Upper lobe of left lung (tissue), 4 donors: ENCODE measurements around the gene OSBPL8.

ENCODE experiments used
- CTCF ChIP-seq, 6 experiments: fragments of 450-650 bp in 4 of 6; fragments of 200-600 bp in 2 of 6; sonication (generic) in 2 of 6; IDR thresholded peaks; one replicate each; pipeline ENCODE4 v1.5.1; 2016 to 2019; ENCODE audit warnings: antibody characterized with exemption in 6 of 6
- POLR2AphosphoS5 ChIP-seq, 2 donors: sonication (generic); formaldehyde crosslinking; IDR thresholded peaks; one replicate each; pipeline ENCODE4 v1.5.1; 2017; ENCODE audit warnings: antibody characterized with exemption in 2 of 2

DNA sequence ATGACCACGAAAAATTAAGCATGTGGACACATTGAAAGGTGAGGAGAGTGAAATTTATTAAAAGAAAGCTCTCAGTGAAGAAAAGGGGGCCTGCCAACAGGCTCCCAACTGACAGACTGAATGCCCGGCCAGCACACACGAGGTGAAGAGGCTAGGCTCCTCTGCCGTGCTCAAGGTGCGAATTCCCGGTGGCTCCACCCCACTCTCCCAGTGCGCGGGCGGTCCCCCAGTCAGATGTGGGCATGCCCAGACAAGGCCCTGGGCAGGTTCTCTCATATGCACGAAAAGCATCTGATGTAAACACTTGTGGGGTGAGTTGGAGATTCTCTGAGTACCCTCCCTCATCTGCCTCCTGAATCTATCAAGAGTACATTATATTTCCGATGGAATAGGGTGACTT is 48.5 kb upstream of the OSBPL8 start:
- no peak for TF ChIP-seq CTCF (IDR thresholded peaks at IDR 0.05)
- TF ChIP-seq POLR2AphosphoS5 (IDR thresholded peaks at IDR 0.05) = no peak
